Measurements from ENCODE around the gene NGF. TPM values are rescaled to one million over a fixed set of nuclear protein-coding genes. Genes with fewer than 3 reads are reported as not detected.
"Not testable (repeated sequence)": the region's sequence is repeated elsewhere in the genome, so short reads cannot be mapped to it uniquely, and the experiment has no call there.

Gene NGF
- total RNA-seq, result 3.2 TPM
- polyA plus RNA-seq (ENCODE audit: insufficient read depth in 1 of 8, insufficient read length in 8 of 8, low replicate concordance in 1 of 8), result 1 to 10 TPM; 1.2 to 5.8 (median 2.3) TPM
- long read RNA-seq, donor 1, result 0 reads
- long read RNA-seq, donor 2, result 0 reads
- long read RNA-seq, donor 3, result 0 reads
- long read RNA-seq, donor 4, partial matches to known transcripts, result 0 of 1 reads
- long read RNA-seq, donor 4, other reads (novel, unspliced or antisense), result 0 of 1 reads
- long read RNA-seq, donor 5, partial matches to known transcripts, result 0 of 3 reads
- long read RNA-seq, donor 5, other reads (novel, unspliced or antisense), result 0 of 3 reads
- long read RNA-seq, donor 6, partial matches to known transcripts, result 0 of 3 reads
- long read RNA-seq, donor 6, other reads (novel, unspliced or antisense), result 0 of 3 reads
- long read RNA-seq, donor 7, result 0 reads
- long read RNA-seq, donor 8, partial matches to known transcripts, result 0 of 2 reads
- long read RNA-seq, donor 8, other reads (novel, unspliced or antisense), result 0 of 2 reads
- long read RNA-seq, donor 9, partial matches to known transcripts, result 0 of 1 reads
- long read RNA-seq, donor 9, other reads (novel, unspliced or antisense), result 0 of 1 reads
- long read RNA-seq, donor 10, partial matches to known transcripts, result 0 of 2 reads
- long read RNA-seq, donor 10, other reads (novel, unspliced or antisense), result 0 of 2 reads
- long read RNA-seq, donor 11, result 0 reads

DNA sequence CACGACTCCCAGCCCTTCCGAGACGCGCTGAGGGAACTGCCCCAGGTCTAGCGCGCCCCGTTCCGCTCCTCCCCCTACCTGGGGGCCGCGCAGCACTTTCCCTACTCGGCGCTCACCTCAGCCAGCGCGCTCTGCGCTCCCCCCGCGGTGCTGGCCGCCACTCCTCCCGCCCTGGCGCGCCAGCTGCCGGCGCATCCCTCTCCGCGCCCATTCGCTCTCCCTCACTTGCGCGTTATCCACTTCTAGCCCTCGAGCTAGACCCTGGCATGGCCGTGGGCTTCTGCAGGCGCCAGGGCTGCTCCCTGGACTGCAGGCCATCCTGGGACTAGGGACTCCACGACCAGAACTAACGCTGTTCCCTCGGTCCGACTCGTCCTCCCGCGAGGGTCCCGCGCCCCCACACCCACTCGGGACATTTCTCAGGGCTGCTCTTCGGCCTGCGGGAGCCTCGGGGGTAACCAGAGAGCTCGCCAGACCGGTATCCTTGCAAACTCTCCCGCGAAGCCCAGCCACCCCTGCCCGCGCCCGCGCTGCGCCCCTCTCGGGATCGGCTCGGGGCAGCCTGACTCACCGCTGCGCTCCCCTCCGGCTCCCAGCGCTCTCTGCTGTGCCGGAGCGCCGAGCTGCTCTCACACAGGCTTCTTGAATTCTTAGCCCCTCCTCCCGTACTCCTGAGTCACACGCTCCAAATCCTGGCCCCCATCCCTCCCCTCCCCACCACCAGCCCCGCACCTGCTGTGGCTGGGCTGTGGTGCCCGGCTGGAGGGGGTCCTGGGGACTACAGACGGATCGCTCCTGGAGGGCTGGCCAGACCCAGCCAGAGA, at the start of gene NGF:
NGF (minus strand) TSS at position 617 of the 824 bp plus-strand sequence. CDS start 51,454 bp downstream, outside the sequence.
- peaks cover 19% of the 10 kb centered on the region for H3K4me1 ChIP-seq (ENCODE audit: control insufficient read depth, insufficient read depth, low read length)
- peak within 1 kb of the TSS; percentile 1 for H3K27ac ChIP-seq (ENCODE audit: low read length)
- DNase-seq, result peak; percentile 68
- H3K36me3 ChIP-seq (ENCODE audit: control insufficient read depth, insufficient read depth, low read length), result no peaks in the 10 kb centered on the region
- peaks cover 39% of the 10 kb centered on the region for H3K27me3 ChIP-seq (ENCODE audit: control insufficient read depth, insufficient read depth, low read length)
- no peaks in the 10 kb centered on the region for H3K9me3 ChIP-seq (replicated peaks; ENCODE audit: control insufficient read depth, low read depth, low read length)
- 0% methylated on average over 65 of the region's 69 CpGs for WGBS (ENCODE audit: insufficient coverage)
- peak within 1 kb of the TSS; percentile 56 for H3K4me3 ChIP-seq (ENCODE audit: low read length)

DNA sequence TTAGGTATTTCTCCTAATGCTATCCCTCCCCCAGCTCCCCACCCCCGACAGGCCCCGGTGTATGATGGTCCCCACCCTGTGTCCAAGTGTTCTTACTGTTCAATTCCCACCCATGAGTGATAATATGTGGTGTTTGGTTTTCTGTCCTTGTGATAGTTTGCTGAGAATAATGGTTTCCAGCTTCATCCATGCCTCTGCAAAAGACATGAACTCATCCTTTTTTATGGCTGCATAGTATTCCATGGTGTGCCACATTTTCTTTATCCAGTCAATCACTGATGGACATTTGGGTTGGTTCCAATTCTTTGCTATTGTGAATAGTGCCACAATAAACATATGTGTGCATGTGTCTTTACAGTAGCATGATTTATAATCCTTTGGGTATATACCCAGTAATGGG, 45.4 kb upstream of the NGF start:
- H3K27ac ChIP-seq (ENCODE audit: low read length); H3K9me3 ChIP-seq (replicated peaks; ENCODE audit: control insufficient read depth, low read depth, low read length); H3K4me1 ChIP-seq (ENCODE audit: control insufficient read depth, insufficient read depth, low read length); DNase-seq; H3K36me3 ChIP-seq (ENCODE audit: control insufficient read depth, insufficient read depth, low read length); H3K4me3 ChIP-seq (ENCODE audit: low read length); H3K27me3 ChIP-seq (ENCODE audit: control insufficient read depth, insufficient read depth, low read length): not testable (repeated sequence)
- no CpG with 5 or more reads among the region's 2 CpGs for WGBS (ENCODE audit: insufficient coverage)

DNA sequence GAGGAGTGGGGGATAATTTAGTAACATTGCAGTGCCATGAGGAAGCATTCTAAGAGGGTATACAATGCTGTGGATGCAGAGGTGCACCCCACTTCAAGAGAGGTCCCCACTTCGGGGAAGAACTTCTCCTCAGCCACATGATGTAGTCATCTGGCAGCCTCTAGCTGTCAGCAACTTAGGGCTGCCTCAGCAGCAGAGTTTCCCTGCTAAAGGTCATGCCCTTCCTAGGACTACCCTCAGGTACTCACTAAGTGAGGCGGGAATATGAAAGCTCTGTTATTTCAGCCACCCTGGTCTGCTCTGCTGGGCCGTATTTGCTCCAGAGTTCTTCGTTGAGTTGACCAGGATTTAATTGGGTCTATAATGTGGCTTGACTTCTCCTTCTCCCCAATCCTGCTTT, 41.9 kb upstream of the NGF start:
- H3K36me3 ChIP-seq (ENCODE audit: control insufficient read depth, insufficient read depth, low read length), result no peaks in the 10 kb centered on the region
- no peak overlapping the region for H3K4me3 ChIP-seq (ENCODE audit: low read length)
- no CpG with 5 or more reads among the region's 4 CpGs for WGBS (ENCODE audit: insufficient coverage)
- H3K9me3 ChIP-seq (replicated peaks; ENCODE audit: control insufficient read depth, low read depth, low read length), result no peaks in the 10 kb centered on the region
- no peak for DNase-seq
- H3K27ac ChIP-seq (ENCODE audit: low read length), result no peak overlapping the region
- no peaks in the 10 kb centered on the region for H3K4me1 ChIP-seq (ENCODE audit: control insufficient read depth, insufficient read depth, low read length)
- no peaks in the 10 kb centered on the region for H3K27me3 ChIP-seq (ENCODE audit: control insufficient read depth, insufficient read depth, low read length)

DNA sequence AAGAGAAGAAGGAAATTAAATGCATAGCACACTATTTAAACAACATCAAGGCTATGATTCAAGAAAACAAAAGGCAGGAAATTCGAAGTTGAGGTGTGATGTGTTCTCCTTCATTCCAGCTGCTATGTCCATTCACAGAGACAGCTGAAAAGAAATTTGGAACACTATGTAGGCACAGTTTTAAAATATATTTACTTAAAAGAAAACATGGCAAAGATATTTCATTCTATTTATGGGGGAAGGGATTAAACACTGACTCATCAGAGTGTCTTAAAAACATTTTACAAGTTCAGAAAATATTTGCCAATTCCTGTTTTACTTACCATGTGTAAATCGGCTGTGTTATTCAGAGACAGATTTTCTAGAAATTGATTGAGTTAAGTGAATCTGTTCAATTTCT, 39.4 kb upstream of the NGF start:
- DNase-seq, result no peak
- Histone ChIP-seq H3K9me3 (replicated peaks; ENCODE audit: control insufficient read depth, low read depth, low read length) (no peaks in the 10 kb centered on the region), H3K4me1 (ENCODE audit: control insufficient read depth, insufficient read depth, low read length) (no peaks in the 10 kb centered on the region), H3K36me3 (ENCODE audit: control insufficient read depth, insufficient read depth, low read length) (no peaks in the 10 kb centered on the region), H3K27ac (ENCODE audit: low read length) (no peak overlapping the region), H3K27me3 (ENCODE audit: control insufficient read depth, insufficient read depth, low read length) (no peaks in the 10 kb centered on the region), H3K4me3 (ENCODE audit: low read length) (no peak overlapping the region)
- WGBS (ENCODE audit: insufficient coverage), result no CpG with 5 or more reads among the region's 2 CpGs

DNA sequence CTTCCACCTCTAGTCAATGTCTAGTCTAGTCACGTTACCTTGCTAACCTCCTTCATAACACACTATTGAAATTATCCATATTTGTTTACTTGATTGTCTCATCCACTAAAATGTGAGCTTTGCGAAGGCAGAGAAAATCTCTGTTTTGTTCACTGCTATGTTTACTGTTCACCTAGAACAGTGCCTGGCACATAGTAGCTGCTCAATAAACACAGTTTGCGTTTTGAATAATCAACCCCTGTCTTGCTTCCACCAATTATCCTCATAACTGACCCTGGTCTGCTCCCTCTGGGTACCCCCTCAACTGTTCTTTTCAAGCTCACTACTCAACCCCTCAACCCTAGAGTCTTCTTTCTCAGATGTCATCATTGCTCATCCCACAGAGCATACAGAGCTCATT, 36.5 kb upstream of the NGF start:
- Histone ChIP-seq H3K4me1 (ENCODE audit: control insufficient read depth, insufficient read depth, low read length) (no peaks in the 10 kb centered on the region), H3K27me3 (ENCODE audit: control insufficient read depth, insufficient read depth, low read length) (no peaks in the 10 kb centered on the region), H3K27ac (ENCODE audit: low read length) (no peak overlapping the region), H3K9me3 (replicated peaks; ENCODE audit: control insufficient read depth, low read depth, low read length) (no peaks in the 10 kb centered on the region), H3K4me3 (ENCODE audit: low read length) (no peak overlapping the region), H3K36me3 (ENCODE audit: control insufficient read depth, insufficient read depth, low read length) (no peaks in the 10 kb centered on the region)
- no peak for DNase-seq
- WGBS (ENCODE audit: insufficient coverage), result 96% methylated on average over 2 of the region's 3 CpGs

DNA sequence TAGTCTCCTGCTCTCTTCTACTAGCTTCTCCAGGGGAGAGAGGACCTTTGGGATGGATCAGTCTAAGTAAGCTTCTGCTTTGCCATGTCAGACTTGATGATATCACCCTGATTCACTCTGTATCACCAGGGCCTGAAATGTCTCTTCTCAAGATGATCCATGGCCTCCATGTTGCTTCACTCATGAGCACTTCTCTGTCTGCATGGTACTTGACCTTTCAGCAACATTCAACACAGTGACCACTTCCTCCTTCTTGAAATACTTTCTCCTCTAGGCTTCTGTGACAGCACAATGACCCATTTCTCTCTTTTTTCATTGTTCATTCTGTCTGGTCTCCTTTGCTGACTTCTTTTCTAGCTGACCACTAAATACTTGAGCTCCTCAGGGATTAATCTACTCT, 35.3 kb upstream of the NGF start:
- no peak overlapping the region for H3K4me3 ChIP-seq (ENCODE audit: low read length)
- H3K36me3 ChIP-seq (ENCODE audit: control insufficient read depth, insufficient read depth, low read length), result no peaks in the 10 kb centered on the region
- no peaks in the 10 kb centered on the region for H3K27me3 ChIP-seq (ENCODE audit: control insufficient read depth, insufficient read depth, low read length)
- H3K9me3 ChIP-seq (replicated peaks; ENCODE audit: control insufficient read depth, low read depth, low read length), result no peaks in the 10 kb centered on the region
- no peak overlapping the region for H3K27ac ChIP-seq (ENCODE audit: low read length)
- DNase-seq, result no peak
- no peaks in the 10 kb centered on the region for H3K4me1 ChIP-seq (ENCODE audit: control insufficient read depth, insufficient read depth, low read length)

DNA sequence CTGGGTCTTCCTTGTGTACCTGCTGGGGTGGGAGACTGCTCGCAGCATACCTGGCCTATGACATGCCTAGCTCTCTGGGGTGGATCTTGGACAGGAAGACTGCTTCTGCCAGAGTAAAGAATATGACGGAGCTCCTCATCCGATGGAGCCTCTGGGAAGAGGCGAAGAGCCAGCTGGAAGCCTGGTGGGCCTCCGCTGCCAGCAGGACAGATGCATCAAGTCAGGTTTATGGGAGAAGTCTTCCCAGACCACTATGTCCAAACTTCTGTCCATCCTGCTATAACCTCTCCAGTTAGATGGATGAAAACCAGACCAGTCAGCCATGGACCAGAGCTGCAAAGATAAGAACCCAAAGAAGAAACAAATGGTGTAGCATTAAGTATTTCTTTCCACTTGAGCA, 27.7 kb upstream of the NGF start:
- 100% methylated on average over 1 of the region's 5 CpGs for WGBS (ENCODE audit: insufficient coverage)
- Histone ChIP-seq H3K36me3 (ENCODE audit: control insufficient read depth, insufficient read depth, low read length) (no peaks in the 10 kb centered on the region), H3K27me3 (ENCODE audit: control insufficient read depth, insufficient read depth, low read length) (no peaks in the 10 kb centered on the region), H3K4me3 (ENCODE audit: low read length) (no peak overlapping the region), H3K4me1 (ENCODE audit: control insufficient read depth, insufficient read depth, low read length) (peaks cover 23% of the 10 kb centered on the region), H3K9me3 (replicated peaks; ENCODE audit: control insufficient read depth, low read depth, low read length) (no peaks in the 10 kb centered on the region), H3K27ac (ENCODE audit: low read length) (no peak overlapping the region)
- DNase-seq, result peak; percentile 21

DNA sequence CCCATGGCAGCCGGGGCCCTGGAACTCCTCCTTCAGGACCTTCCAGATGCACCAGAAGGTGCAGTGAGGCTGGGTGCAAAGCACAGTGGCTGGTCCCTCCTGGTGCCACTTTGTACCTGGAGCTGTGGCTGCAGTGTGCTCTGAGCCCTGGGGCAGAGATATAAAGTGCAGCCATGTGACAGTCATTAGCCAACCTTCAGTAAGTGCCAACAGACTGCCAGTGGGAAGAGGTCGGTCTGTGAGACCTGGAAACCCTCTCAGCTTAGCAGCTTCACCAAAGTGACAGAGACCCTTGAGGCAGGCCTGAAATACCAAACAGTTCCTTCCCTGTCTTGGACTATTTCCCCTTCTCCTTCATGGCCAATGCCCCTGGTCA, 26.7 kb upstream of the NGF start:
- no peak for DNase-seq
- Histone ChIP-seq H3K9me3 (replicated peaks; ENCODE audit: control insufficient read depth, low read depth, low read length) (no peaks in the 10 kb centered on the region), H3K4me3 (ENCODE audit: low read length) (no peak overlapping the region), H3K36me3 (ENCODE audit: control insufficient read depth, insufficient read depth, low read length) (no peaks in the 10 kb centered on the region), H3K4me1 (ENCODE audit: control insufficient read depth, insufficient read depth, low read length) (peaks cover 23% of the 10 kb centered on the region), H3K27me3 (ENCODE audit: control insufficient read depth, insufficient read depth, low read length) (no peaks in the 10 kb centered on the region), H3K27ac (ENCODE audit: low read length) (peak overlapping the region; percentile 29)
- WGBS (ENCODE audit: insufficient coverage), result 17% methylated on average over 2 of the region's 2 CpGs

DNA sequence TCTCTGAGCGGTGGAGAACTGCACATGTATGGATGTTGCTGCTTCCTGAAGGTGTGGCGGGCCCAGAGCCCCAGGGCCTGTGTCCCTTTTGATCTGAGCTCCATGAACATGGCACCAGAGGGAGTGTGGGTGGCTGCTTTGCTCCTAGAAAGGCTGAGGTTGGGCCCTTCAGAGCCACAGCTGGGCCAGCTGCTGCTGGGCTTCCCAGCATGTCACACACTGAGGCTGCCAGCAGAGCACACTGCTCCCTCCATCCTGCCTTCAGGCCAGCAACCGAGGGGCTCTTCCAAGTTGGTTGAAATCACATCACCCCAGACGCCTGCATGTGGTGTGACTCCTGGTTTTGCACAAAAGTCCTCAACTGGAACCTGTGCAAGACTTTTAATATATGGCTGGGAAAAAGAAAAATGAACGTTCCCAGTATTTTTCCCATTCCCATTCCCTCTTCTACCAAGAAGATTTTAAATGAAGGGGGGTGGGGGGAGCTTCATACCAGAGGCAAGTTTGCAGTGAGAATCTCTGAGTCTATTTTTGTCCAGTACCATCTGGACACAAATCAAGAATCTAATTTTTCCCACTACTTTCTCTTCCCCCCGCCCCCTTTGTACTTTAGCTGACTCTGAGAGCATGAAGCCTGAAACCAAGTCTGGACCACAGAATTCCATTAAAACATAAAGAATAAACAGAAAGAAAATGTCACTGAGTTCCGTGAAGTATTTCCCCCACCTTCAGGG, 26.2 kb upstream of the NGF start:
- Histone ChIP-seq H3K36me3 (ENCODE audit: control insufficient read depth, insufficient read depth, low read length) (no peaks in the 10 kb centered on the region), H3K9me3 (replicated peaks; ENCODE audit: control insufficient read depth, low read depth, low read length) (no peaks in the 10 kb centered on the region), H3K27me3 (ENCODE audit: control insufficient read depth, insufficient read depth, low read length) (no peaks in the 10 kb centered on the region), H3K27ac (ENCODE audit: low read length) (peak overlapping the region; percentile 74), H3K4me3 (ENCODE audit: low read length) (no peak overlapping the region), H3K4me1 (ENCODE audit: control insufficient read depth, insufficient read depth, low read length) (peaks cover 23% of the 10 kb centered on the region)
- peak; percentile 81 for DNase-seq
- 64% methylated on average over 3 of the region's 7 CpGs for WGBS (ENCODE audit: insufficient coverage)

Measured in muscle of leg (tissue), 16 donors.